Measurements from ENCODE around the gene TBC1D8. TPM values are rescaled to one million over a fixed set of nuclear protein-coding genes. Genes with fewer than 3 reads are reported as not detected.

Gene TBC1D8
- total RNA-seq, 2 donors from 2014 or later = 86.1 to 149 TPM

DNA sequence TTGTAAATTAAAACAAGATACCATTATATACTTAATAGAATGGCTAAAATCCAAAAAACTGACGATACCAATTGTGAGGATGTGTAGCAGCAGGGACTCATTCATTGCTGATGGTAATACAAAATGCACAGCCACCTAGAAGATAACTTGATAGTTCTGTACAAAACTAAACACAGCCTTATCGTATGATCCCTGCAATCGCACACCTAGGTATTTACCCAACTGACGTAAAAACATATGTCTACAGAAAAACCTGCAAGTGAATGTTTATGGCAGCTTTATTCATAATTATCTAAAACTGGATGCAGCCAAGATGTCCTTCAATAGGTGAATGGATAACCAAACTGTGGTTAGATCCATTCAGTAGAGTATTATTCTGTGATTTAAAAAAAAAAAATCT, 45.5 kb downstream of the TBC1D8 start:
- no peak for DNase-seq (ENCODE audit: low spot score)
- no peak for TF ChIP-seq CTCF (IDR thresholded peaks at IDR 0.05)
- no peak for TF ChIP-seq POLR2A (IDR thresholded peaks at IDR 0.05)
- TF ChIP-seq POLR2AphosphoS5 (IDR thresholded peaks at IDR 0.05) = no peak
- no peaks in the 10 kb centered on the region for H3K9me3 ChIP-seq
- H3K4me1 ChIP-seq (replicated peaks) = peaks cover 9% of the 10 kb centered on the region
- H3K27me3 ChIP-seq (replicated peaks; ENCODE audit: insufficient read depth) = no peaks in the 10 kb centered on the region
- intact Hi-C loops (cut with DNase I) = no loop called here
- H3K36me3 ChIP-seq = no peaks in the 10 kb centered on the region
- H3K27ac ChIP-seq = peak overlapping the region in 1 of 2 donors; percentile 35
- 66% methylated on average over 4 of the region's 4 CpGs for WGBS
- H3K4me3 ChIP-seq = no peak overlapping the region

GRCh38 chr2:101097638-101098037, 53.5 kb downstream of the TBC1D8 start:
- DNase-seq (ENCODE audit: low spot score) = no peak
- TF ChIP-seq POLR2A (IDR thresholded peaks at IDR 0.05) (no peak), POLR2AphosphoS5 (IDR thresholded peaks at IDR 0.05) (no peak), CTCF (IDR thresholded peaks at IDR 0.05) (no peak)
- H3K27ac ChIP-seq = peak overlapping the region in 1 of 2 donors; percentile 50
- intact Hi-C loops (cut with DNase I) = no loop called here
- no peaks in the 10 kb centered on the region for H3K27me3 ChIP-seq (replicated peaks; ENCODE audit: insufficient read depth)
- H3K4me3 ChIP-seq = no peak overlapping the region
- no peaks in the 10 kb centered on the region for H3K4me1 ChIP-seq (replicated peaks)
- no peaks in the 10 kb centered on the region for H3K36me3 ChIP-seq
- H3K9me3 ChIP-seq = no peaks in the 10 kb centered on the region

GRCh38 chr2:101096619-101097142, 54.5 kb downstream of the TBC1D8 start:
- peak overlapping the region; percentile 25 to 44 for H3K27ac ChIP-seq
- no peaks in the 10 kb centered on the region for H3K36me3 ChIP-seq
- H3K4me3 ChIP-seq = no peak overlapping the region
- H3K27me3 ChIP-seq (replicated peaks; ENCODE audit: insufficient read depth) = no peaks in the 10 kb centered on the region
- no peaks in the 10 kb centered on the region for H3K9me3 ChIP-seq
- intact Hi-C loops (cut with DNase I) = no loop called here
- peak; percentile 61 for TF ChIP-seq POLR2AphosphoS5 (IDR thresholded peaks at IDR 0.05)
- no peak for TF ChIP-seq POLR2A (IDR thresholded peaks at IDR 0.05)
- TF ChIP-seq CTCF (IDR thresholded peaks at IDR 0.05) = no peak
- DNase-seq (ENCODE audit: low spot score) = no peak
- no peaks in the 10 kb centered on the region for H3K4me1 ChIP-seq (replicated peaks)
- WGBS = 43% methylated on average over 4 of the region's 4 CpGs

GRCh38 chr2:101094351-101094750, 56.8 kb downstream of the TBC1D8 start:
- intact Hi-C loops (cut with DNase I) = no loop called here
- no peak overlapping the region for H3K27ac ChIP-seq
- no peaks in the 10 kb centered on the region for H3K27me3 ChIP-seq (replicated peaks; ENCODE audit: insufficient read depth)
- no peak for TF ChIP-seq CTCF (IDR thresholded peaks at IDR 0.05)
- no peak for TF ChIP-seq POLR2AphosphoS5 (IDR thresholded peaks at IDR 0.05)
- no peak for TF ChIP-seq POLR2A (IDR thresholded peaks at IDR 0.05)
- DNase-seq (ENCODE audit: low spot score) = no peak
- H3K4me3 ChIP-seq = no peak overlapping the region
- no peaks in the 10 kb centered on the region for H3K4me1 ChIP-seq (replicated peaks)
- H3K36me3 ChIP-seq = no peaks in the 10 kb centered on the region
- no peaks in the 10 kb centered on the region for H3K9me3 ChIP-seq
- WGBS = 88% methylated on average over 1 of the region's 1 CpG

- no peak overlapping the region for H3K4me3 ChIP-seq
- 86% methylated on average over 12 of the region's 12 CpGs for WGBS
- intact Hi-C loops (cut with DNase I) = no loop called here
- no peak overlapping the region for H3K27ac ChIP-seq
- no peaks in the 10 kb centered on the region for H3K27me3 ChIP-seq (replicated peaks; ENCODE audit: insufficient read depth)
- DNase-seq (ENCODE audit: low spot score) = no peak
- H3K36me3 ChIP-seq = no peaks in the 10 kb centered on the region
- TF ChIP-seq CTCF (IDR thresholded peaks at IDR 0.05) (no peak), POLR2AphosphoS5 (IDR thresholded peaks at IDR 0.05) (no peak), POLR2A (IDR thresholded peaks at IDR 0.05) (no peak)
- no peaks in the 10 kb centered on the region for H3K9me3 ChIP-seq
- no peaks in the 10 kb centered on the region for H3K4me1 ChIP-seq (replicated peaks)
Measured at GRCh38 chr2:101089942-101090799, 61.0 kb downstream of the TBC1D8 start.

All from prostate gland (tissue), 2 donors.